ENCODE results near the gene SYNPO.

SYNPO gene

DNA sequence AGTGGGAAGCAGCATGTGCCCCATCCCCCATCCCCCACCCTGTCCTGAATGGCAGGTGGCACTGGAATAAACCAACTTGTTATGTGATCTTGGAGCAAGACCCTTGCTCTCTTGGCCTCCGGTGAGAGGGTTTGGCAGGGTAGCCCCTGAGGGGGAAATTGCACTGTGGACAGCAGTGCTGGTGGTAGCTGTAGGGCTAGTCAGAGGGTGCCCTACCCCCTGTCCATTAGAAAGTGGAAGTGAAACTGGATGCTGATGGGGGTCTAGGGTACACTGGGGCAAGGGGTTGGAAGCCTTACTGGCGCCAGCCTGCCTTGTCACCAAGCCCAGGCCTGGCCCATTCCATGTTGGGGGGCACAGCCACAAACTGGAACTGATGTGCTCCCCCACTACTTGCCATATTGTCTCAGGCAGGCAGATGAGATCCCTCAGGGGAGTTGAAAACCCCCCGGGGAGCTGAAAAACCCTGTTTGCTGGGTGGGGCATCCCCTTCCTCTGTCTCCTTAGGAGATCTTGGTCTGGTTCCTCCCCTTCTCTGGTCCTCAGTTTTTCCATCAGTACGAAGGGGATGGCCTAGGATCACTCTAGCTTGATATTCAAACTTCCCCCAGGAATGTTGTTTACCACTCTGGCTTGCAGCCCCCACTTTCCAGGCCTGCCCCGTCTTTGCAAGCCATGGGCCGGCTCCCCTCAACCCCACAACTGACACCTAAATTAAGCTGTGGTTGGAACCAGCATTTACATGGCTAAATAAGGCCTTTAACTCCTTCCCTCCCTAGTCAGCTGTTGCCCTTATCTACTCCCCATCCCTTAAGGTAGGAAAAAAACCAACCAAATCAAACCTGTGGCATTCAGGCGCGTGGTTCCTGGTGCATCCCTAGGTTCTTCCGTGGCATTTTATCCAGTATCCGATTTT, 14.4 kb upstream of the SYNPO start:
- no peak for DNase-seq

DNA sequence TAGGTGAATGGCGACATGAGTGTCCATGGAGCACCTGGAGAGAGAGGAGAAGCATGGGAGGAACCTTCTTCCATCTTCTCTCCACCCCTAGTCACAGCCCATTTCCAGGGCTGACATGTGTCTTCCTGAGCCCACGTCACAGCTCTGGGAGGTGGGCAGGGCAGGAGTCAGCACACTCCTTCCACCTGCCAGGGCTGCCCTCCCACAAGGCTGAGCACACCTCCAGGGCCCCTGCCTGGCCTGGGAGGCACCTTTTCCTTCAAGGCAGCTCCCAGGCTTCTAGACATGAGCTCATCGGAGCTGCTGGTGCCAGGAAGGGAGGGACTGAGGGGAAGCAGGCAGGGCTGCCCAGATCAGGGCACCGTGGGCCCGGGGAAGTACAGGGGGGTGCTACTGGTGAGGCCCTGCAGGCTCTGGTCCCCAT, 13.6 kb upstream of the SYNPO start:
- DNase-seq: no peak

DNA sequence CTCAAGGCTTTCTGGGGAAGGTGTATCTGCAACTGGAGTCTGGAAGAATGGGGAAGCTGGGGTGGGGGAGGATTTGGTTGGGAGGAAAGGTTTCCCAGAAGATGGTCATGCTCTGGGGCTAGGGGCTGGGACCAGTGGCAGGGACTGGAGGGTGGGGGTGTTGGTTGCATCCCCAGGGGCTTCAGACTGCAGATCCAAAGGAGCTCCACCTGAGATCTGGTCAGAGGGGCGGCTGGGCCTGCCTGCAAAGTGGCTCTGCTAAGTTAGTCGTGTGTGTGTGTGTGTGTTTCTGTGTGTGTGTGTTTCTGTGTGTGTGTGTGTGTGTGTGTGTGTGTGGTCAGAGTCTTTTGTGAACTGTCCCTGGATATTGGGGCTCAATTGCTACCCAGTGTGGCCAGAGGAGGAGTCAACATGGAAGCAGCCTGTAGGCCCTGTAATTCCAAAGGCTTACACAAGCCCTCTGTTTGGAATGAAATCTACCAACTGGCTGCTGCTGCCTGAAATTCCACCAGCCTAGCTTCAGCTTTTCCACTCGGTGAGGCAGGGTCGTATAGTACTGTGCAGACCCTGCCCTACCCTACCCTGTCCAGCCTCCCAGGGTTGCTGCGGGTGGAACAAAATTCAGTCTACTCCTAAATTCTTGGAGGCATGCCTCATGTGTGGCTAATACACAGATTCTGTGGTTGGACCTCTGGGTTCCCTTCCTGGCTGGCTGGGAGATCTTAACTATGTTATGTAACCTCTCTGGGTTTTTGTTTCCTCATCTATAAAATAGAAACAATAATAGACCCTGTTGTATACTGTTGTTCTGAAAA, 12.5 kb upstream of the SYNPO start:
- DNase-seq: no peak

DNA sequence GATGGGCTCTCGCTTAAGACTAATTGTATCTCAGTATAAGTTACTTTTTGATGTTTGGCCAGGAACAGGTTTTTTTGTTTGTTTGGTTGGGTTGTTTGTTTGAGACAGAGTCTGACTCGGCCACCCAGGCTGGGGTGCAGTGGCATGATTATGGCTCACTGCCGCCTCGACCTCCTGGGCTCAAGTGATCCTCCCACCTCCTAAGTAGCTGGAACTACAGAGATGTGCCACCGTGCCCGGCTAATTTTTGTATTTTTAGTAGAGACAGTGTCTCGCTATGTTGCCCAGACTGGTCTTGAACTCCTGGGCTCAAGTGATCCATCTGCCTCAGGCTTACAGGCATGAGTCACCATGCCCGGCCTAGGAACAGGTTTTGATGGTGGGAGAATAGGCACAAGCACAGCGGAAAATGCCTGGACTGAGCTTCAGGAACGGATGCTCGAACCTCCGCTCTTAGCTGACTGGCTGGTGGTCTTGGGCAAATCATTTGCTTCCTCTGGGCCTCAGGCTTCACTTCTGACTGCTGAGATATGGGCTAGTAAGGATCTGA, 11.4 kb upstream of the SYNPO start:
- DNase-seq: no peak

DNA sequence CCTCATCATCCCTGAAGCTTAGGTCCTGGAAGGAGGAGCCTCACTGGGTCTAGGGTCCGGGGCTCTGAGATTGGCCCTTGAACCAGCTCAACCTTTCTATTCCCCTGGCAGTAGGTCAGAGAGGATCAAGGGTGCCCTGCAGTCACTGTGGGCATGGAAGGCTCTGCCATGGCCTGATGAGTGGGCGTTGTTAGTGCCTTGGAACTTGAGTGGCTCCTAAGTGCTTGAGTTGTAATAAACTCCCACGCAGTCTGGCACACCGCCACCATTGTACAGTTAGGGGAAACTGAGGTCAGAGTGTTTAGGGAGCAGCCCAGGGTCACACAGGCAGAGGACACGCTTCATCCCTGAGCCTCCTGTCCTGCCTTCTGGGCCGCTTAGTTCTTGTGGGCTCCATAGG, 10.4 kb upstream of the SYNPO start:
- no peak for DNase-seq

DNA sequence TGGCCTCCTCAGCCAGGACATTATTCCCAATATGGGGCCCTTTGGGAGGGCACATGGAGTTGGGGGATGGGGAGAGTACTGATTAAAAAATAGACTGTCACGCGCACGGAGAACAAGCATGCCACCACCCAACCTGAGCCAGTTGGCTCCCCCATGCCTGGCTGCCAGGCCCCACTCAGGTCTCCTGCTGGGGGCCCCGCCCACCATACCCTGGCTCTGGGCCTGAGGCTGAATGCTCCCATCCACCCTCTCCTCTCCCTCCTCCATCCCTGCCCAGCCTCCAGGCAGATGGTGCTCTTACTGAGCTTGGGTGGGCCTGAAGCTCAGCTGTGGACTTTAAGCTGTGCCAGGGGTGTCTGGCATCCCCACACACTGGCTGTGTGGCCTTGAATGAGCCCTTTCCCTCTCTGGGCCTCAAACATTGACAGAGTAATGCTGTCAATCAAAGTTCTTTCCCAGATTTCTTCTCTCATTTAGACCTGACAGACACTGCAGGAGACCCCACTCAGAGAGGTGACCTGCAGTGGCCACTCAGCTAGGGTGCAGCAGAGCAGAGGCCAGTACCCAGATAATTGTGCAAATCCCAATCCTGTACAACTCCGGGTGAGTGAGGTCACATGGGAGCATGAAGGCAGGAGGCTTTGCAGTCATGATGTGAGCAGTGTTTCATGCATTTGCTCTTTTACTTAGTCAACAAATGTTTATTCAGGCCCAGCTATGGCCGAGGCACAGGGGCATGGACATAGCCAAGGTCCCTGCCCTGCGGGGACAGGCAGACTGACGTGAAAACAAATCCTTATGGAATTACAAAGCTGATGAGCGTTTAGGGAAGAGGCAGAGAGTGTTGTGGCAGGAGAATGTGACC, 9.8 kb upstream of the SYNPO start:
- DNase-seq: no peak

DNA sequence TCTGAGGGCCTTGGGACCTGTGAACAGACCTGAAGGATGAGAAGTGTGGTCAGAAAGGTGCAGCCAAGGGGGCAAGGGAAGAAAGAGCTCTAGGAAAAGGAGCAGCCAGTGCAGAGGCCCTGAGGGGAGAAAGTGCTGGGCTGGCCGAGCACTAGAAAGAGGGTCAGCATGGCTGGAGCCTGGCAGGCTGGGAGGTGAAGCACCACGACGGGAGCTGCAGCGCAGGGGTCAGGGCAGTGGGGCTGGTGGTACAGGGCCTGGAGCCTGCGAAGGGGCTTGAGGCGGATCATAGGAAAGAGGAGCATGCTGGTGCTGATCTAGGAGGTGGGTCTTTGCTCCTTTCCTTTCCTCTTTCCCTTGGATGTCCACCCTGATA, 9.1 kb upstream of the SYNPO start:
- DNase-seq: no peak

DNA sequence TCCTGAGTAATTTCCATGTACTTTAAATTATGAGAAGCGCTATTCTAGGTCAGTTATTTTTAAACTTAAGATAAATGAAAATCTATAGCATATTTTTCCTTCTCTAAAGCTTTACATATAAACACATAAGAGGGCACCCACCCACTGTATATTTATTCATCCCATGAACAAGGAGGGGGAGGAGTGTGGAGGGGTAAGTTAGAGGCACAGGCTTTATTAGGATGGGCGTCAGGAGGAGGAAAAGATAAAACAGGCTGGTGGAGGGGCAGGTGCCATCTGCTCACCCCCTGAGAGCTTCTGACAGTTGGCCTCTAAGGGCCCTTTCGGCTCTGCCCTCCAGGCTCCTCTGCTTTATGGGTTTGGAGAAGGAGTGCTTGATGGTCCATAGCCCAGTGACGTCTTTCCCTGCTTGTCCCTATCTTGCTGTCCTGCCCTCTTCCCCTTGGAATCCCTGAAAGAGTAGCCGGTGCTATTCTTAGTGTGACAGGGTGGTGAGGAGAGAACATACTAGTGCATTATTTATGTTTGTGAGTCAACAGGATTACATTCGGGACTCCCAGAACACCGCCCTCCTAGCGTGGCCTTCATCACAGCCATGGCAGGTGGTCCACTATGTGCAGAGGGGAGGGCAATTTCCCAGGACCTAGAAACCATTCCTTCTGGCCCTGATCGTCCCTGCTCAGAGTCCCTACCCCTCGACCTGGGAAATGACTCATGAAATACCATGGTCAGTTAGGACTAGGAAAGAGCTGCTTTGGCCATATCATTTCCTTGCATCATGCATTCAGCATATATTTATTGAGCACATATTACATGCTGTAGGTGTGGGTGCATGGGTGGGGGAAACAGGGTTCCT, 7.9 kb upstream of the SYNPO start:
- no peak for DNase-seq

DNA sequence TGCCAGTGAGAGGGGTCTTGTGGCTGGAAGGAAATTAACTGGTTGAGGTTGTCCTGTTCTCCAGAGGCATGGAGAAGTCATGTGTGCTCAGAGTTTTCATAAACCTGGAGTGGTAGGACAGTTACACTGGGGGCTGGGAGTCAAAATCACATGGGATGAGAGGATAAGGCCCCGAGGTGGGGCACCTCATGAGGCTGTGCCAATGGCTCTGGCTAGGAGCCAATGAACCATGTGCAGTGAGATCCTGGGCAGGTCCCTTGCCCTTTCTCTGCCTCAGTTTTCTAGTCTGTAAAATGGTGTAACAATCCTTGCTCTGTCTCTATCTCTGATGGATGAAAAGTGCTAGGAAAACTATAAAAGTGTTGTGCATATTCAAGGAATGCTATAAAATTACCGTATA, 7.0 kb upstream of the SYNPO start:
- DNase-seq: no peak

DNA sequence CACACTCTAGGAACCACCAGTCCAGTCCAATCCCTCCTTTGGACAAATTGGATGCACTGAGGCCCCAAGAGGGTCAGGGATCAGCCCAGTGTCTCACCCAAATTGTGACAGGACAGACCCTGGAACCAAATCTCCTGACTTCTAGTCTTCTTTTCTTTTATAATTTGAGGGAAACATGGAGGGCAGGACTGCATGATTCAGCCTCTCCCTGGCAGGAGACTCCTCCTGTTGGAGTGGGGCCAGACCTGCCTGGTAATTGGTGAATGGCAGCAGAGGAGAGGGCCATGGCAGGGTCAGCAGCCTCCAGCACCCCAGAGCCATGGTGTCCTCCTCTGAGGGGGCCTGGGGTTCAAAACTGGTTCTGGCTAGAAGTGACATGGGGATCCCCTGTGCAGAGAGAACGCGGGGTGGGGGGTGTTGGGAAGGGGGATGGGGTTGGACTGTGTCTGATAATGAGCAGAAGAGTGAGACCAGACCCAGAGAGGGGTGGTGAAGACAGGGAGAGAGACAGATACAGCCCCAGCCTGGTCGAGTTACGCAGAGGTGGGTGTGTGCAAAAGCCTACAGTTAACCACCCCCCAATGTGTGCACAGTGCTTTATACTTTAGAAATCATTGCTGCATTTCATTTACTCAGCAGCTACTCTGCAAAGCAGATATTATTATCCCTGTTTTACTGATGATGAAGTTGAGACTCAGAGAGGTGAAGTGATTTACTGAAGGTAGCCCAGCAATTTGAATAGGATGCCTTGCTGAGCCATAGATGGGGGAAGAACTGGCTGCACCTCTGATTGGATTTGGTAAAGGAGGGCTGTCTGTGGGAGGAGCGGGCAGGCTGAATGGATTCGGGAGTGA, 3.8 kb upstream of the SYNPO start:
- DNase-seq: no peak

DNA sequence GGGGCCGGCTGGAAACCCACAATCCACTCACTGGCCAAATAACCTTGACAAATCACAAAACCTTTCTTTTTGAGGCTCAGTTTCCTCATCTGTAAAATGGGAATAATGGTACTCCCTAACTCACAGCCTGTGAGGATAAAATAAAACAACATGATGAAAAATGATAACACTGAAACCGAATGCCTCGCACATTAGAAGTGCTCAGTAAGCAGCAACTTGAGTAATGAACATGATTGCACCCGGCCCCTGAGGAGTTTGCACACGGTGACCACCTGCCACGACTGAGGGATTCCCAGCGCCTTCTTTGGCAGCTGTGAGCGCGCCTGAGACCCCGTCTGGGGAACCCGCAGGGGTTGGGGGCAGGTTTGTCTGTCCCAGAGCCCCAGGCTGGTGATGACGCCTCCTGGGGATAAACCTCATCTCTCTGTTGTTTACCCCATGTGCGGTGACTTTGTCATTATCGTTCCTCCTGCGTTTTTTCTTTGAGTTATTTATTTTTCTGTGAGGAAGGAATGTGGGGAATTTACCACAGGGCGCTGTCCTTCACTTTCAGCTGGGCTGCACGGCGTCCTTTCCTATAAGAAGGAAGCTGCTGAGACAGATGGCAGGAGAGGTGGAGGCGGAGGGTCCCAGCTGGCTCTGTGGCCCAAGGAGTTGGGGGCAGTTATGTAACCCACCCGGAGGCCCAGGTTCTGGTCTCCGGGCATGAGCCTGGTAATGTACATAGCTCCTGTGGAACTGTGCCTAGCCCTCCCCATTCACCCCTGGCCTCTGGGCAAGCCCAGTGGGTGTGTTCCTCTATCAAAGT, 3.0 kb upstream of the SYNPO start:
- DNase-seq: no peak

DNA sequence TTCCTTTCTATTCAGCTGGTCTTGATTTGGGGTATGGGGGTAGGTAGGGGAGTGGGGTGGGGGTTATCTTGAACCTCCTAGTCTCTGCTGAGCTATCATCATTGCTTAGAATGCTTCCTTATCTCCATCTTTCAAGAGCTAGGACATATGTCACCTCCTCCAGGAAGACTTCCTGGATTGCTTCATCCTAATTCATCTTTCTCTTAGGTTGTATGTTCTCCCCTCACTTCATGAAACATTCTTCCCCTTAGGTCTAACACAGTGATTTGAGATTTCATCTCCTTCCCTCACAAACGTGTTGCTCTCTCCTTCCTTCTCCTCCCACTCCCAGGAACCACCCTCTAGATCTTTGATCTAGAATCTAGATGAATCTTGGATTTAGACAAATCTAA, 2.4 kb upstream of the SYNPO start:
- no peak for DNase-seq

DNA sequence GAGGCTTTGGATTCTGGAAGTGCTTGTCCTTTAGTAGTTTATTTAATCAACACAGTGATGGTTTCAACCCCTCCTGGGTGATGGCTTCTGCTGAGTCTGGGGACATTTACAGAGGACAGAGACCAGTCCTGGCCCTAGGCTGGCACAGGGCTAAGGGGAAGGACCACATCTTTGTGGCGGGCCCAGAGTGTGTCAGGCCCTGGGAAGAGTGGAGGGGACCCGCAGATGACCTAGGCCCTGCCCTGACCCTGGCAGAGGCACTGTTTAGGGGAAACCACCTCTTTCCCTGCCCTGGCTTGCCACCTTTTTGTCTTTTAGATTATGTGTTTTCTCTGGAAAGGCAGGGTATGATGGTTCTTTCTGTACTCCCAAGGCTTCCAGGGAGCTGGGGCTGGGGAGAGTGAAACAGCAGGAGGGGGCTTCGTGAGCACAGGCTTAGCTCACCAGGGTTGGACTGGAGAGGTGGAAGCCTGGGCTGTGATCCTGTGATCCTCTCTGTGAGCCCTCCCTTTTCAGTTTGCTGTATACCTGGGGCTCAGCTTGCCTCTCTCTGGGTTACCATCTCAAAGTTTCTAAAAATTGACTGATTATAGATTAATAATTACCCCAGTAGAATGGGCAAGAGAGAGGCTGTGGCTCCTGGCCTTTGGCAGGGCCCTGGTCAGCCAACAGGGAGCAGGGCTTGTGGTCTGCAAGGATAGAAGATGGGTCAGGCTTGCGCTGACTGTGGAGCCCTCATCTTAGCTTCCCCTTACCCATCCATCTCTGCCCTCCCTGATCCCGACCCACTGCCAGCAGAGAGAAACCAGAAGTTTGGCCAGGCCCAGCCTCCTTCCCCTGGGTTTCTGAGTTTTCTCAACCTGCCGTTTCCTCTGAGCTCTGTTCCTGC, 1.7 kb upstream of the SYNPO start:
- no peak for DNase-seq

DNA sequence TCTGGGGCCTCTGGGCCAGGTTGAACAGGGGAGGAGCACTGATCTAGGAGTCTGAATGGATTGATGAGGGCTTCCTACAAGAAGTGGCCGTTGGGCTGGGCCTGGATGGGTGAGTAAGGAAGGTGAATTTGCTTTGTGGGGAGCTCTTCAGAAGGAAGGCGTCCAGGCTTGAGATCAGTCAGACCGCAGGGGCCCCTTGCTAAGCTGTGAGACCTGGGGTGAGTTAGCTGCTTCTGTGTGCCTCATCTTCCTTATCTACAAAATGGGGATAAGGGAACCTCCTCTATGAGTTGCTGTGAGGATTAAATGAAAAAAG, 1.1 kb upstream of the SYNPO start:
- DNase-seq: no peak

DNA sequence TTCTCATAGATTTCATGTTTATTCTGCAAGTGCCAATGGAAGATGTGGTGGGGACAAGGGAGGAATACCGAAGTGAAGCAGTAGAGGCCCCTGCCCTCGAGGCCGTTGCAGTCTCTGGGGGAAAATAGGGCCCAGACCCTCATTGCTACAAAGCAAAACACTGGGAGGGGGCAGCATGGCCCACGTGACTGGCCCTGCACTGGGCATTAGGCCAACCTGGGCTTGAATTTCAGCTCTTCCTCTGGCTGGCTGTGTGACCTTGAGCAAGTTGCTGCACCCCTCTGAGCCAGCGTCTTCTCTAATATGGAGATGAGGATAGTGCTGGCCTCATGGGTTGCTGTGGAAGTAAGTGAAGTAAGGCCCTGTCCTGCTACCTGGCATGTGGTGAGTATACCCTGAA, 709 bp upstream of the SYNPO start:
- DNase-seq: no peak

DNA sequence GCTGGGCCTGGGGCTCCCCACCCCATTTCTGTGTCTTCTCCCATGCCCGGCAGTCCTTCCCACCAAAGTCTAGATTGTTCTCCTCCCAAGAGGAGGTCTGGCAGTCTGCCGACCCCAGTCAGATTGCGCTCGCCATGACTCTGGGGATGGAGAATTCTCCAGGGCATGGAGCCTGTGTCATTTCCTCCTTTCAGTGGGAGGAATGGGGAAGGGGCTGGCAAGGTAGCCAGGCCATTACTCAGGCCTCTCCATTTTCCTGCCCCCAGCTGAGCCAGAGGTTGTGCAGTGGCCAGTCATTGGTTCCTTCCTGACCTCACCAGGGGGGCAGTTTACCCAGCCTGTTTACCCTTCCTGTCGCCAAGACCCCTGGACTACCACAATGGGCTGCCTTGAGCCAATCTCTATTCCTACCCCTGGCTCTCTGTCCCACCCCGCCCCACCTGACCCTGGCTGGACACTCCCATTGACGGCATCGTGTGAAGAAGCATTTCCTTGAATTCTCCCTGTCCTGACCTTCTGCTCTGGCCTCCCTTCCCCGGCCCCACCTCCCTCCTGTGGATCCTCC, 628 bp downstream of the SYNPO start:
- no peak for DNase-seq

DNA sequence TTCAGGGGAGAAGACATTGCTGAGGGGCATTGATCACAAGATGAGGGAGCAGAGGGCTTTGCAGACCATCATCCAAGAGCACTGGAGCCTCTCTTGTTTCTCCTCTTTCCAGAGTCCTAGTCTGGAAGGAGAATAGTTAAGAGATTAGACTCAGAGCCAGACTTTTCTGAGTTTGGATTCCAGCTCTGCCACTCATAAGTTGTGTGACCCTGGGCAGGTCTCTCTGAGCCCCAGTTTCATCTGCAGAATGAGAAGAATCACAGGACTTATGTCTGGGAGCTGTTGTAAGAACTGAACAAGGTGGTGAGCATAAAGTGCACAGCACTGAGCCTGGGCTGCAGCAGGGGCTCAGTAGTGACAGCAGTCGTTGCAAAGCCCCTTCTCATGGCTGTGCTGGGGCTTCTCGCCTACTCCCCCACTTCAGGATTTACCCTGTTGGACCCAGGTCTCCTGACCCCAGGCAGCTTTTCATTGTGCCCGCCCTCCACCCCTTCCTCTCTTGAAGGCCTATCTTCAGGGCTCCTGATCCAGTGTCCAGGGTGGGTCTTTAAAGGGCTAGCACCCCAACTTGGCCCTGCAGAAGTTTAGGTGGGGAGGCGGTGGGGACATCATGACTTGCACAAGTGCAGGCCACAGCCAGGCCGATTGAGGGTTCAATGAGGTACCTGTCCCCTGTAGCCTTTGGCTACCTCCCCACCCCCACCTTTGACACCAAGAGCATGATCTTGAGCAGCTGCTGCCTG, 1.5 kb downstream of the SYNPO start:
- DNase-seq: no peak

DNA sequence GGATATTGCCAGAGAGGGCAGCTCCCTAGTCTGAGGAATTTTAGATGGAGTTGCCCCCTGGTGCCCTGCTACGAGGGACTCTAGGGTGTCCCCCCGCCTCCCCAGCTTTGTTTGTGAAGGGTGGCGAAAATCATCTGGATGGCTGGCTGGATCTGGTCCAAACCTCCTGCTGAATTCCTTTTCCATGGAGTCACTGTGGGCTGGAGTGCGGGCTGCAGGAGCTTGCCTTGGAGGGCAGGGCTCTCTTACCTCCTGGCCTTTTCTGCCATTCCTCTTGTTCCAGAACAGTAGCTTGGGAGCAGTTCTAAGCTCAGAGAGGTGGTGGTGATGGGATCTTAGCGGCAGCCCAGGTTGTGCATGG, 2.1 kb downstream of the SYNPO start:
- DNase-seq: no peak
